B cell (primary cell): ENCODE data around the gene PIF1. TPM values are rescaled to one million over a fixed set of nuclear protein-coding genes. Genes with fewer than 3 reads are reported as not detected.

ENCODE experiments used
- ATAC-seq: fragments of 200-7000 bp; cut with Tn5 transposase; one replicate; pipeline ENCODE4 v1.10.0; 2021; ENCODE audit warnings: low read depth, mild to moderate bottlenecking, moderate number of reproducible peaks, moderate library complexity
- CTCF ChIA-PET: fragments of 350-600 bp; sonication (Branson Sonifier 250); formaldehyde crosslinking; loops from one replicate; lab custom pipeline; 2021; ENCODE audit warnings: antibody characterized with exemption, inconsistent platforms; lab: Charles Lee
- POLR2A ChIA-PET: fragments of 350-600 bp; sonication (Branson Sonifier 250); formaldehyde crosslinking; loops from one replicate; lab custom pipeline; 2021; ENCODE audit warnings: antibody characterized with exemption; lab: Charles Lee
- DNase-seq: peaks from one replicate; pipeline ENCODE4 v3.0.0; 2013
- H2AFZ ChIP-seq: 2 replicates; pipeline ENCODE4 v1.6.1; 2012; ENCODE audit warnings: mild to moderate bottlenecking, low read depth, low read length; ENCODE audit not compliant: insufficient read depth, poor library complexity, severe bottlenecking
- H3K27ac ChIP-seq, 2 donors: 1 replicate in 1 of 2; 2 replicates in 1 of 2; pipeline ENCODE4 v1.5.1; 2012 to 2013; ENCODE audit warnings: low read length in 2 of 2, mild to moderate bottlenecking in 2 of 2, moderate library complexity in 1 of 2
- H3K27me3 ChIP-seq, 4 experiments: fragments of 200-600 bp in 1 of 4; sonication (generic) in 1 of 4; replicated peaks in 1 of 4; 1 replicate in 2 of 4; 2 replicates in 2 of 4; pipeline versions ENCODE4 v1.6.1 to v1.7.0; 2013 to 2016; ENCODE audit warnings: low read length in 3 of 4, mild to moderate bottlenecking in 2 of 4, mixed read lengths in 1 of 4, moderate library complexity in 1 of 4; ENCODE audit not compliant: insufficient read depth in 4 of 4, control insufficient read depth in 3 of 4; ENCODE audit errors: control extremely low read depth in 1 of 4
- H3K36me3 ChIP-seq, 2 experiments: replicated peaks in 1 of 2; 1 replicate in 1 of 2; 2 replicates in 1 of 2; pipeline versions ENCODE4 v1.6.1 to v1.7.1; 2013; ENCODE audit warnings: low read length in 1 of 2; ENCODE audit not compliant: insufficient read depth in 2 of 2, control insufficient read depth in 1 of 2; ENCODE audit errors: control extremely low read depth in 1 of 2, extremely low read depth in 1 of 2
- H3K4me1 ChIP-seq, 2 donors: fragments of 200-600 bp in 1 of 2; sonication (generic) in 1 of 2; 1 replicate in 1 of 2; 2 replicates in 1 of 2; pipeline versions ENCODE4 v1.5.1 to v1.6.1; 2013 to 2017; ENCODE audit warnings: low read length in 2 of 2; ENCODE audit not compliant: control insufficient read depth in 2 of 2, insufficient read depth in 2 of 2
- H3K4me2 ChIP-seq: replicated peaks from 2 replicates; pipeline ENCODE3; 2012; ENCODE audit warnings: mild to moderate bottlenecking, low read depth, low read length; ENCODE audit not compliant: poor library complexity, severe bottlenecking
- H3K4me3 ChIP-seq, 5 experiments: fragments of 200-600 bp in 1 of 5; sonication (generic) in 1 of 5; 1 replicate in 3 of 5; 2 replicates in 2 of 5; pipeline versions ENCODE4 v1.5.1 to v1.7.0; 2011 to 2016; ENCODE audit warnings: low read length in 4 of 5, mild to moderate bottlenecking in 4 of 5, low read depth in 2 of 5, control low read depth in 1 of 5, moderate library complexity in 1 of 5; ENCODE audit not compliant: insufficient read depth in 1 of 5; ENCODE audit errors: control extremely low read depth in 1 of 5, extremely low read depth in 1 of 5
- H3K79me2 ChIP-seq: fragments of 200-600 bp; sonication (generic); one replicate; pipeline ENCODE4 v1.6.0; 2016; ENCODE audit warnings: low read length; ENCODE audit not compliant: control insufficient read depth, insufficient read depth
- H3K9ac ChIP-seq: fragments of 200-600 bp; sonication (generic); 2 replicates; pipeline ENCODE4 v1.6.1; 2017; ENCODE audit warnings: mild to moderate bottlenecking, low read length, moderate library complexity
- H3K9me3 ChIP-seq, 3 donors: one replicate each; pipeline versions ENCODE4 v1.6.1 to v1.7.1; 2013; ENCODE audit warnings: low read length in 2 of 3; ENCODE audit not compliant: control insufficient read depth in 2 of 3, insufficient read depth in 1 of 3; ENCODE audit errors: control extremely low read depth in 1 of 3
- H4K20me1 ChIP-seq: 2 replicates; pipeline ENCODE4 v1.6.0; 2012; ENCODE audit warnings: mild to moderate bottlenecking, low read length; ENCODE audit not compliant: insufficient read depth, control insufficient read depth, poor library complexity, severe bottlenecking
- H3K27ac Mint-ChIP-seq: one replicate; pipeline ENCODE4 v1.8.0; 2021; ENCODE audit warnings: mixed read lengths
- H3K27me3 Mint-ChIP-seq: one replicate; pipeline ENCODE4 v1.8.0; 2021; ENCODE audit warnings: mixed read lengths
- H3K4me1 Mint-ChIP-seq: one replicate; pipeline ENCODE4 v1.8.0; 2021; ENCODE audit warnings: mixed read lengths
- H3K4me3 Mint-ChIP-seq: one replicate; pipeline ENCODE4 v1.8.0; 2021; ENCODE audit warnings: mixed read lengths
- H3K9me3 Mint-ChIP-seq: one replicate; pipeline ENCODE4 v1.8.0; 2022; ENCODE audit warnings: mixed read lengths; ENCODE audit not compliant: insufficient read depth
- CTCF ChIP-seq: fragments of 200-600 bp; IDR thresholded peaks from one replicate; pipeline ENCODE4 v1.8.0; 2022; ENCODE audit warnings: antibody characterized with exemption, mild to moderate bottlenecking
- EZH2 ChIP-seq: IDR thresholded peaks from 2 replicates; pipeline ENCODE4 v1.6.1; 2012; ENCODE audit warnings: borderline replicate concordance, low read depth, mild to moderate bottlenecking, moderate library complexity, low read length; ENCODE audit not compliant: insufficient read depth, poor library complexity, severe bottlenecking
- WGBS: methylation state at CpG from one replicate; pipeline ENCODE4 v1.1.5; 2013; ENCODE audit warnings: missing lambda C conversion rate; ENCODE audit not compliant: insufficient coverage; 5-methylcytosine and 5-hydroxymethylcytosine counted together
- intact Hi-C: fragments of 100-400 bp; cut with micrococcal nuclease; formaldehyde crosslinking; loops from one replicate; pipeline ENCODE4 v1.10.0; 2022
- polyA minus RNA-seq: library from RNA; depleted of rRNA, polyadenylated mRNA; stranded (reverse); fragments of >200 nt; gene quantifications from 2 replicates; pipeline ENCODE4 v1.2.3, GENCODE V29; 2012
- polyA plus RNA-seq: library from polyadenylated mRNA; depleted of rRNA; stranded (reverse); fragments of >200 nt; gene quantifications from 2 replicates; pipeline ENCODE4 v1.2.3, GENCODE V29; 2012
- total RNA-seq, 2 donors: library from RNA; stranded (reverse); fragments of 120-200 nt in 1 of 2; gene quantifications; 1 replicate in 1 of 2; 2 replicates in 1 of 2; pipeline versions ENCODE4 v1.2.3 to v1.2.4, GENCODE V29; 2013 to 2022

Gene PIF1
- total RNA-seq (2.0 and 2.8 TPM in 2 replicates), polyA plus RNA-seq (6.2 and 6.8 TPM in 2 replicates), polyA minus RNA-seq (2.1 and 5.0 TPM in 2 replicates)
- 1.3 TPM for total RNA-seq (2013)

DNA sequence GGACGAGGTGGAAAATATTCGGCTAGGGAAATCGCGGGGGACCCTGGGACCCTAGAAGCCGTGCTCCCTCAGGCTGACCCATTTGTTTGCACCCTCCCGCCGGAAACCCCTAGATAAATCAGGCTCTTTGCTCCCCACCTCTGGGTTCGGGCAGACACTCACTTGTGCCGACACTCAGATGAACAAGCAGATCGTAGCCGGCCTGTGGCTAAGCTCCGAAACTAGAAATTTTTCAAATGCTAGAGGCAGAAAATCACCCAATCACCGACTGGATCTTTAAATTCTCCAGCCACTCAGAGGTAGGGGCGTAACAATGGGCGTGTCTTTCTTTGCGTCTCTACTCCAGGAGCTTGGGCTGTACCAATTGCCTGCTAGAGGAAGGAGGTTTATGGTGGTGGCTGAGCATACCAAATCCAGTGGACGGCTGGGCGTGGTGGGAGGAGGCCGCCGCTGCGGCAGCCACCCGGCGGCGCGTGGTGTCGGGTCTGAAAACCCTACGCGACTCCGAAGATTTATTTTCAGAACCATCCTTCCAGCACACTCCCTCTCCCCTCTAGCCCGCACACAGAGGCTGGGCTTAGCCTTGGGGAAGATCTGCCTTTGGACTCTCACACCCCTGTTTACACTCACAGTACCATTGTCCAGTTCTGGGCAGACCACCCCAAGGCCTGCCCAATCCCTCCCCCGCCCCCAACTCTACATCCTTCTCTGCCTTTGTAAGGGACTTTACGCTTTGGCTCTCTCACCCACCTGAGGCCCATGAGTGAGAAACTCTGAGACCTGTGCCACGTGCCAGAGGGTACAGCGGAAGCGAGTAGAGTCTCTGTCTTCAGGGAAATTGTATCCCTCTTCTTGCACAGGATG lies at the start of gene PIF1:
Gene PIF1, minus strand, starts transcription at position 217 of the 864 bp plus-strand sequence. CDS start 1,312 bp downstream, outside the sequence.
- Histone ChIP-seq H3K4me1 (peaks cover 22 to 33% of the 10 kb centered on the region in 2 donors), H3K27ac (peak within 1 kb of the TSS; percentile 31 to 73), H3K4me2 (peak within 1 kb of the TSS; percentile 98), H3K79me2 (peaks cover 5% of the 10 kb centered on the region), H3K9ac (peak within 1 kb of the TSS; percentile 63), H3K4me3 (peak within 1 kb of the TSS; percentile 42 to 73 (median 56)), H3K36me3 (no peaks in the 10 kb centered on the region), H3K9me3 (no peaks in the 10 kb centered on the region), H3K27me3 (peaks cover 0 to 14% (median 2%) of the 10 kb centered on the region in 4 experiments), H2AFZ (peak within 1 kb of the TSS; percentile 89), H4K20me1 (no peaks in the 10 kb centered on the region)
- ChIA-PET CTCF (interaction anchor here (0.7 to 2.3 kb wide), 7 partner anchors 10 to 732 kb away, joined by 3 to 17 read pairs (median 3); partner anchors contain the start of genes CIAO2A and PLEKHO2), POLR2A (interaction anchor here (0.7 to 1.2 kb wide), 6 partner anchors 10 to 732 kb away, joined by 3 to 13 read pairs (median 4); partner anchors contain the start of gene CIAO2A)
- Mint-ChIP-seq H3K9me3 (no peaks in the 10 kb centered on the region), H3K4me3 (peak within 1 kb of the TSS; percentile 91), H3K27me3 (no peaks in the 10 kb centered on the region), H3K27ac (peak within 1 kb of the TSS; percentile 89), H3K4me1 (peaks cover 31% of the 10 kb centered on the region)
- peak; percentile 95 for ATAC-seq
- DNase-seq: peak; percentile 94
- TF ChIP-seq EZH2 (no peak), CTCF (no peak)
- WGBS: under 1% methylated on average over 27 of the region's 35 CpGs
- intact Hi-C loops: loop anchor here (1.0 to 5.0 kb wide), 4 partner anchors 10 to 167 kb away; partner anchors contain the start of gene PLEKHO2

GRCh38 chr15:64870353-64870752 lies 44.9 kb upstream of the PIF1 start:
- Histone ChIP-seq H3K9ac (no peak overlapping the region), H2AFZ (no peak overlapping the region), H4K20me1 (no peaks in the 10 kb centered on the region), H3K9me3 (no peaks in the 10 kb centered on the region), H3K27me3 (no peaks in the 10 kb centered on the region), H3K4me1 (peaks cover 0 to 11% of the 10 kb centered on the region in 2 donors), H3K79me2 (peaks cover 5% of the 10 kb centered on the region), H3K36me3 (peaks cover 0 to 22% of the 10 kb centered on the region in 2 experiments), H3K4me3 (no peak overlapping the region), H3K4me2 (no peak overlapping the region), H3K27ac (no peak overlapping the region)
- ATAC-seq (no peak), DNase-seq (no peak)
- no peaks in the 10 kb centered on the region for H3K9me3 Mint-ChIP-seq
- TF ChIP-seq EZH2 (no peak), CTCF (no peak)
- peaks cover 17% of the 10 kb centered on the region for H3K4me1 Mint-ChIP-seq
- peak overlapping the region; percentile 50 for H3K27ac Mint-ChIP-seq
- ChIA-PET CTCF (no interaction called here), POLR2A (interaction anchor here (0.9 kb wide), 1 partner anchor 11 kb away, joined by 3 read pairs; no protein-coding TSS in a partner anchor)
- WGBS: 36% methylated on average over 8 of the region's 9 CpGs
- H3K27me3 Mint-ChIP-seq: no peaks in the 10 kb centered on the region
- intact Hi-C loops: no loop called here
- H3K4me3 Mint-ChIP-seq: no peak overlapping the region
